Testis (tissue), 2 donors: ENCODE data around the gene RAB29.

Source experiments
- POLR2A ChIP-seq: fragments of 450-650 bp; IDR thresholded peaks from one replicate; pipeline ENCODE4 v1.6.1; 2017; ENCODE audit warnings: antibody characterized with exemption, mild to moderate bottlenecking, moderate library complexity
- TF ChIP-seq, protein P1 (sequence below), 3 experiments: fragments of 450-650 bp in 2 of 3; fragments of 200-600 bp in 1 of 3; sonication (generic) in 1 of 3; IDR thresholded peaks; one replicate each; pipeline ENCODE4 v1.5.1; 2016 to 2019; ENCODE audit warnings: antibody characterized with exemption in 3 of 3, mild to moderate bottlenecking in 2 of 3, moderate library complexity in 1 of 3

DNA sequence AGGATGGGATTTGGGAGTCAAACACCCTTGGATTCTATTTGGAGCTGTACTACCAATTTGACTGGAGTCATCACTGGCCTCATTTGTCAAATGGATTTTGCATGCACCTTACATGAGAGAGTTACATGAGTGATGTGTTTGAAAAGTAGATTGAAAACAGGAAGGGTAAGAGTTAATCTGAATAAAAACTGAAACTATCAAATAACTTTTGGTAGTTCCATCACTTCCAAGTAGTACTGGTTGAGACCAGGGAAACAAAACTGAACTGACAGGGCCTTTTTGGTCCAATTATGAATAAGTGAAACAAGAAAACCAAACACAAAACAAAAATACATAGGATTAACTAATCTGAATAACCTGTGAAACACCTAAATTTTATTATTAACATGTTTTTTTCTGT, 55.5 kb downstream of the RAB29 start:
- TF ChIP-seq, protein P1, sequence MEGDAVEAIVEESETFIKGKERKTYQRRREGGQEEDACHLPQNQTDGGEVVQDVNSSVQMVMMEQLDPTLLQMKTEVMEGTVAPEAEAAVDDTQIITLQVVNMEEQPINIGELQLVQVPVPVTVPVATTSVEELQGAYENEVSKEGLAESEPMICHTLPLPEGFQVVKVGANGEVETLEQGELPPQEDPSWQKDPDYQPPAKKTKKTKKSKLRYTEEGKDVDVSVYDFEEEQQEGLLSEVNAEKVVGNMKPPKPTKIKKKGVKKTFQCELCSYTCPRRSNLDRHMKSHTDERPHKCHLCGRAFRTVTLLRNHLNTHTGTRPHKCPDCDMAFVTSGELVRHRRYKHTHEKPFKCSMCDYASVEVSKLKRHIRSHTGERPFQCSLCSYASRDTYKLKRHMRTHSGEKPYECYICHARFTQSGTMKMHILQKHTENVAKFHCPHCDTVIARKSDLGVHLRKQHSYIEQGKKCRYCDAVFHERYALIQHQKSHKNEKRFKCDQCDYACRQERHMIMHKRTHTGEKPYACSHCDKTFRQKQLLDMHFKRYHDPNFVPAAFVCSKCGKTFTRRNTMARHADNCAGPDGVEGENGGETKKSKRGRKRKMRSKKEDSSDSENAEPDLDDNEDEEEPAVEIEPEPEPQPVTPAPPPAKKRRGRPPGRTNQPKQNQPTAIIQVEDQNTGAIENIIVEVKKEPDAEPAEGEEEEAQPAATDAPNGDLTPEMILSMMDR (IDR thresholded peaks at IDR 0.05): no peak
- TF ChIP-seq POLR2A: no peak
